ENCODE data around the gene ANAPC4. TPM values are rescaled to one million over a fixed set of nuclear protein-coding genes. Genes with fewer than 3 reads are reported as not detected.

ANAPC4 gene
- total and polyA plus RNA-seq, 2 of the 4 experiments (the other 2 are of a cell fraction) = 12.4 to 18.3 TPM

DNA sequence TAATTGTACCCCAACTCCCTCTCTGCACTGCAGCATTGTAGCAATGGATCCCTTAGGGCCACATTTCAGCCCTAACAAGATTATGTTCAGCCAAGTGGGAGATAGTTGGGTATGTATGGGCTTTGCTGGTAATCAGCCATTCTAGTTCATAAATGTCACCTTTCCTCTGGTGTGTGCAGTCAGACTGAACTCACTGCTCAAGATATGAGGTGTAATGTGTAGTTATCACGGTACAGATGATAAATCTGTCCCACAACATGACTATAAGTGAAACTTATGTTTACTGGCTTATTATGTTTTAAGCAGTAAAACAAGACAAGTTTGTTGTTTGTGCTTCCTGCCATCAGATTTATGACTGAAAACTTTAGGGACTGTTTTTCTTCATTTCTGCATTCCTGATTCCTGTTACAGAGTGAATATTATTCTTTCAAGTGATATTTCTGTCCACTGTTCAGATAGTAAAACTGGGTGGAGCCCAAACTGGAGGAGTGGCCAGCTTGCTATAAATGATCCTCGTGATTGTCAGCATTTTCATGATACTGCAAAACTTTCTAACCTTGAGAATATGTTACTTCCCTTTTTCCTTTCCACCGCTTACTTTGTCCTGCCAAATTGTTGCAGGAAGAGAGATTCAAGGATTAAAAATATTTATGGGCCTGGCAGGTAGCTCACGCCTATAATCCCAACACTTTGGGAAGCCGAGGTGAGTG is 44.9 kb downstream of the ANAPC4 start:
- H3K14ac ChIP-seq (replicated peaks; ENCODE audit: low read depth, low read length) = no peak overlapping the region
- WGBS, 2 experiments (ENCODE audit: extremely low coverage in 2 of 2, insufficient read length in 1 of 2) = 92% methylated on average over 2 of the region's 5 CpGs; no CpG with 5 or more reads in 1 of the 2 experiments
- no peak overlapping the region for H3K4ac ChIP-seq (ENCODE audit: low read depth, low read length)
- no peaks in the 10 kb centered on the region for H3K27me3 ChIP-seq (ENCODE audit: control insufficient read depth, insufficient read depth, low read length)
- no peaks in the 10 kb centered on the region for H3K9me3 ChIP-seq (ENCODE audit: control insufficient read depth, insufficient read depth, low read length)
- H3K18ac ChIP-seq (ENCODE audit: low read depth, low read length) = no peak overlapping the region
- no peak overlapping the region for H2BK15ac ChIP-seq (ENCODE audit: low read depth, low read length)
- H2BK5ac ChIP-seq (ENCODE audit: low read depth, low read length, poor library complexity, severe bottlenecking) = no peak overlapping the region
- H2BK120ac ChIP-seq (ENCODE audit: low read depth, low read length) = no peak overlapping the region
- H2AFZ ChIP-seq (replicated peaks; ENCODE audit: low read length, poor library complexity) = no peak overlapping the region
- H4K5ac ChIP-seq (ENCODE audit: low read depth, low read length) = no peak overlapping the region
- POLR2A ChIA-PET (ENCODE audit: unreplicated experiment) = no interaction called here
- dilution Hi-C loops (cut with HindIII; ENCODE audit: low sequenced_read_pairs, unreplicated experiment) (no loop called here), intact Hi-C loops (cut with micrococcal nuclease) (no loop called here), in situ Hi-C loops (cut with MboI; ENCODE audit: low sequenced_read_pairs) (no loop called here)
- H3K4me1 ChIP-seq (ENCODE audit: control insufficient read depth, insufficient read depth, low read length) = no peaks in the 10 kb centered on the region
- H3K36me3 ChIP-seq (ENCODE audit: control insufficient read depth, insufficient read depth, low read length) = peaks cover 8% of the 10 kb centered on the region; the same call in 1 of the 2 replicates
- no peak for DNase-seq
- no peak overlapping the region for H3K56ac ChIP-seq (ENCODE audit: extremely low read depth, insufficient read depth, low read length)
- H3K4me2 ChIP-seq (ENCODE audit: low read depth, low read length) = no peak overlapping the region
- H3K9me1 ChIP-seq (ENCODE audit: insufficient read depth, low read length) = no peaks in the 10 kb centered on the region; the same call in 1 of the 2 replicates
- TF ChIP-seq NFE2L2 (IDR thresholded peaks at IDR 0.05; ENCODE audit: low read depth, low read length) (no peak), POLR2A (IDR thresholded peaks at IDR 0.05; ENCODE audit: low read depth, low read length) (no peak), RAD21 (IDR thresholded peaks at IDR 0.05; ENCODE audit: low read length) (no peak)
- no peak for ATAC-seq (ENCODE audit: low read depth)
- no peak overlapping the region for H2BK20ac ChIP-seq (ENCODE audit: low read depth, low read length)
- H3K9ac ChIP-seq (ENCODE audit: low read depth, low read length) = no peak overlapping the region
- no peak overlapping the region for H3K23ac ChIP-seq (ENCODE audit: low read depth, low read length)
- no peak overlapping the region for H2AK9ac ChIP-seq (replicated peaks; ENCODE audit: low read depth, low read length, poor library complexity)
- H4K8ac ChIP-seq (ENCODE audit: low read depth in 2 of 2, low read length in 2 of 2) = no peak overlapping the region
- no peaks in the 10 kb centered on the region for H3K79me1 ChIP-seq (ENCODE audit: low read depth in 1 of 2, low read length in 2 of 2)
- H4K91ac ChIP-seq (ENCODE audit: insufficient read depth, low read depth, low read length) = no peak overlapping the region
- no peak overlapping the region for H3K27ac ChIP-seq (ENCODE audit: insufficient read depth, low read length)
- H3K4me3 ChIP-seq (ENCODE audit: insufficient read depth, low read depth, low read length) = no peak overlapping the region
- CTCF ChIA-PET = interaction anchor here (0.9 to 1.1 kb wide), 2 partner anchors 14 to 18 kb away, joined by 3 read pairs; no protein-coding TSS in a partner anchor
- H2AK5ac ChIP-seq (ENCODE audit: low read depth, low read length) = no peak overlapping the region
- no TSS peak for BruUV-seq (replicated peaks)
- no peaks in the 10 kb centered on the region for H4K20me1 ChIP-seq (ENCODE audit: insufficient read depth, low read length)
